Mucosa of gallbladder (tissue), 1 donor: Measurements from ENCODE around the gene OOSP3. TPM values are rescaled to one million over a fixed set of nuclear protein-coding genes. Genes with fewer than 3 reads are reported as not detected.

Source experiments
- total RNA-seq: library from RNA; stranded (reverse); gene quantifications from one replicate; pipeline ENCODE4 v1.2.1, GENCODE V29; 2021
- donor health status: DM: no; HTN: no; CAD: no.

OOSP3 gene
- total RNA-seq, 1 donor from 2014 or later: not detected

Other genes starting within 250 kb of the OOSP3 start
- 28.6 TPM for gene PATL1, start 209.7 kb upstream of the OOSP3 start, total RNA-seq
- gene OR10V1, start 164.9 kb upstream of the OOSP3 start, total RNA-seq: not detected
- 82.7 TPM for gene STX3, start 123.4 kb upstream of the OOSP3 start, total RNA-seq
- gene MRPL16, start 68.0 kb upstream of the OOSP3 start, total RNA-seq: 34.7 TPM
- gene CBLIF, start 33.3 kb upstream of the OOSP3 start, total RNA-seq: not detected
- gene TCN1, start 12.3 kb upstream of the OOSP3 start, total RNA-seq: 39.4 TPM
- not detected for gene OOSP1, start 59.6 kb downstream of the OOSP3 start, total RNA-seq
- not detected for gene OOSP4A, start 85.3 kb downstream of the OOSP3 start, total RNA-seq
- not detected for gene OOSP4B, start 138.4 kb downstream of the OOSP3 start, total RNA-seq
- not detected for gene OOSP2, start 161.6 kb downstream of the OOSP3 start, total RNA-seq
- 0.40 TPM for gene MS4A3, start 177.9 kb downstream of the OOSP3 start, total RNA-seq
- 11.2 TPM for gene MS4A2, start 209.9 kb downstream of the OOSP3 start, total RNA-seq